GM18499 (cell line): ENCODE measurements around the gene FREM1.

ENCODE experiments used
- ATAC-seq: cut with Tn5 transposase; IDR thresholded peaks from one replicate; pipeline ENCODE4 v1.9.1; 2021; ENCODE audit warnings: moderate number of reproducible peaks; ENCODE audit not compliant: insufficient read depth, unreplicated experiment

FREM1 gene

DNA sequence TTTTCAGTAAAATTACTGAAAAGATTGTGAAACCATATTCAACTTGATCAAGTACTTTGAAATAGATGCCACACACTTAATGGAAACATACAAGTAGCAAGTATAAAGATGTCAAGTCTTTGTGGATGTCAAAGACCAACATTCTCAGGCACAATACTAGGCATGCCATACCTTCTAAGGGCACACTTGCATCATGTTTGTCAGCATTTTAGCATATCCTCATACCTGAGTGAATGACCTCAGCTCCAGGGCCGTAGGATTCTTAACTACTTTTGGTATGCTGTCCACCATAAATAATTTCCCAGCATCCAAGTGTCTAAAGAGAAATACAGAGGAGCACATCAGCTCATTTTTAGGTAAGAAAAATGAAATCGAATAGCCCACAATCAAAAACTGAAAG lies 86.4 kb downstream of the FREM1 start:
- no peak for ATAC-seq

DNA sequence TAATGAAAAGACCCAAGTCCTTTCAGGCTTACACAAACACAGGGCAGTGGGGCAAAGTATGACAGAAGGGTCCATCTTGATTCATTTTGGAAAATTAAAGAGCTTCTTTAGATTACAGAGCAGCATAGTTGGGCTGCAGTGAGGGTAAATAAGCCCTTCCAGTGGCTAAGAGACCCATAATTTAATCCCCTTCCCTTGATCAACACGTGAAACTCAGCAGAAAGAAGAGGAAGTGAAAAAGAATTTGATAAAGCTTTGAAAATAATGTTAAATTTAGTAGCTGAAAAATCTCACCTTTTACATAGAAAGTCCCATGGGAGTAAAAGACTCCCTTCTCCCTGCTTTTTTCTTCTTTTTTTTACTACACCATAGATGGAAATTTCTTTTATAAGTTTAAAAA lies 87.6 kb downstream of the FREM1 start:
- no peak for ATAC-seq

DNA sequence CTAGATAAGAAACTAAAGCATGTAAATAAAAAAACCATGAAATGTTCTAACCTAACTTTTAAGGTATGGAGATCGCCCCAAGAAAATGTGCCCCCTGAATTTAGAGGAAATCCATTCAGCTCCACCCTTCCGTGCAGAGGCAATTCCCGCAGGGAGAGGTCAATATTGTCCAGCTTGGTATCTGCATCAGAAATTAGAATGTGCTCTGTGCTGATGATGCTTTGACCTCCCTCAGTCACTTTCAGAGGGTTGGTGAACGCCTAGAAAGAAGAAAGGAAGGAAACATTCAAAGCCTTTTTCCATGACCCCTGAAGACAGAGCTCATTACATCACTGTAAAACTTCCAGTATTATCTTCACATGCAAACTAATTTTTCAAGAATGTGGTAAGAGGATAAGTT lies 91.0 kb downstream of the FREM1 start:
- no peak for ATAC-seq

DNA sequence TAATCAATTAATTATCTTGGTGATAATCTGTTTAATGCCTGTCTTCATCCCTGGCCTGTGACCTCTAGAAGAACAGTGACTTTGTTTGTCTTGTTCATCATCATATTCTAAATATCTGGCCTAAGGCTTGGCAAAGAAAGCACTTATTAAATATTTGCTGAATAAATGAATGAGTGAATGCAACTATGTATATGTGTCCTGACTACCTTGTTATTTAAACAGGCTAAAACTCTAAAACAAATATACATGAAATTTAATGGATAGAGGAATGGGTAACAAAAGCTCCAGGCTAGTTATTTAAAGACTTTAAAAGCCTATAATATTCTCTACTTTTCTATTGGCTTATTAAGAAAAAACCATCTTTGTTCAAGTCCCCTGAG lies 96.0 kb downstream of the FREM1 start:
- no peak for ATAC-seq

DNA sequence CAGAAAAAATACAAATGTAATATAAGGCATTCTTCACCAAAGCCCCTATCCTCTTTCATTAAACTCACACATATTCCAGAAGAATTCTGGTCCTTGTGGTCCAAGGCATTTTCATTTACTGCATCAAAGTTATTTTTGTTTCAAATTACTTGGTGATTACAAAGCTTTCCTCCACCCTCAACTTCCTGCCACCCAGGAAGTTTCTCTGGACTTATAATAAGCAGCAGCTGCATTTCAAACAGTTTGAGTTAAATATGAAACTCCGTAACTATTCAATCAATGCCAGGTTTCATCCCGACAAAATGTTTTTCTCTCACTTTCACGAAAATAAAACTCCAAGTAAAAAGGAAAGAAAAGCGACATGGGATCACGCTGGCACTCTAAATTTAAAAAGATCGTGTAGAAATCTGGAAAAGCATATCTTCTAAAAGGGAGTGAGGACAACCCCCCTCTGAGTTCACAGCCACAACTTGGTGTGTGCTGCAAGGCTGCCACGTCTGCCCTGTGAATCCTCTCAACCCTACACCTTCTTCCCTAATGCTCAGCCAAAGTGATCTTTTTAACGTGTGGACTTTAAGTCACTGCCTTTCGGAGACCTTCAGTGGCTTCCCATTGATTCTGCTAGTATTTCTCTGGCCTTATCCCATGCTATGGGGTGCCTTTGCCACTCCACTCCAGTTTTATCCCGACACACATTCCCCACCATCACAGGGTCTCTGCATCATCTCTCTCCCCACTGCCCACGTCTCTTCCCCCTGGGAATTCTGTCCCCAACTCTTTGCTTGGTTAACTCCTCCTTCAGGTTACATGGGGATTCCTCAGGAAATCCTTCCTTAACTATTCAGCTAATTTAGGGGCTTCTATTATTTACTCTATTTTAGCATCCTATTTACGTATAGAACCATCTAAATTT lies 96.6 kb downstream of the FREM1 start:
- ATAC-seq = no peak

DNA sequence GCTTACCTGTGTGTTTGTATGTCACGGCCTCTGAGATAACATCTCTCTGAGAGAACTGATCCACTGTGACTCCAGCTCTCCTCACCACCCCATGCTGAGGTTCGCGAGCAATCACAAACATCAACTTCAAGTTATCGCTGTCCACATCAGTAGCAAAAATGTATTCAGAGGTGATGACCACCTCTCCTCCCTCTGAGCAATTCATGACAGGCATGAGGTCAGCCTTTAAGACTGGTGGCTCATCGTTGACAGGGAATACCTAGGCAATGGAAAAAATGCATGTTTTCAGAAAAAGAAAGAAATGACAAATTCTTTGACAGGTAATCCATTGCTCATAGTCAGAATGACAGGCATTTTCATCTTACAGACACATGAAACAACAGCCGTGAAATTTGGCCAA lies 97.4 kb downstream of the FREM1 start:
- no peak for ATAC-seq

DNA sequence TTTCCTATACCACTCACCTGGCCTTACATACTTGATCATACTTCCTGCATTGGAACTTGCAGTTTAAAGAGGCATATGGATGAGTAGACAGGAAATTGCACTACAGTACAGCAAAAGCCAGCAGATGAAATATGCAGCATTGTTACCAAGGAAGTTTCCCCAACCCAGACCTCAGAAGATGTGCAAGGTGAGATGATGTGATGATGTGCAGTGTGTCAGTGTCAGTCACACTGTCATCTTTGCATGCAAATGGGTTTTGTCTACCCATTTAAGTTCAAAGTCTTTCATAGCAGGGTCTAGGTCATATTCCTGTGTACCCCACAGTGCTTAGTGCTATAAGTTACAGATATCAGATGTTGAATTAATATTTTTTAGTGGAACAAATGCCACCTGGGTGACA lies 98.4 kb downstream of the FREM1 start:
- no peak for ATAC-seq

DNA sequence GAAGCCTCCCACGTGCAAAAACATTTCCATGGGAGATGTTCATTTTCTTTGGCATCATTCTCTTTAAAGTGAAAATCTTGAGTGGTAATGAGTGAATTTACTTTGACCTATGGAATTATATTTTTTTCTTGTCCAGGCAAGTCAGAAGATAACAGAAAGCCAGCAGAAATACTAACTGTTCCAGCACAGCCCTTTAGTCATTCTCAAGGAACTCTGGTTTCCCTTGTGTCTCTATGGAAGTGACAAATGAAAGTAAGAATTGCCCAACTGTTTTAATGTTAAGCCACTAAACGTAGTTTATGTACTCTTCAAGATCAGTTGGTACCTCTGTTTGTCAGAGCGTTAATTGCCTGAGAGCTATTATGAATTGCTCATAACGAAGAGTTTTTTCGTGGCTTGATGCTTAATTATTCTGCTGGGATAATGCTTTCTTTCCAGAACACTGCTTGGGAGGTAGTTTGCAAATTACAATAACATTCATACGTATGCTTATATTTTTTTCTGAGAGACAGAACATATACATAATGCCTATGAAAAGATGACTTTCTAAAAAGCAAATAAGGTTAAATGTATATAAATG lies 103.2 kb downstream of the FREM1 start:
- ATAC-seq = no peak

DNA sequence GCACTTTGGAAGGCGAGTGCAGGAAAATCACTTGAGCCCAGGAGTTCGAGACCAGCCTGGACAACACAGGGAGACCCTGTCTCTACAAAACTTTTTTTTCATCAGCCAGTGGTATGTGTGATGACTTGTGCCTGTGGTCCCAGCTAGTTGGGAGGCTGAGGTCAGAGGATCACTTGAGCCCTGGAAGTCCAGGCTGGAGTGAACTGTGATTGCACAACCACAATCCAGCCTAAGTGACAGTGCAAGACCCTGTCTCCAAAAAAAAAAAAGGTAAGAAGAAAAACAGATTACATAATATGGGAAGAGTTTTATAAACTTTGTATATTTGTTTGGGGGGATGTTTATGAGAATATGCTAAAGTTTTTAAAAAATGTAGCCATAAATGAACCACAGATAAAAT lies 111.2 kb downstream of the FREM1 start:
- no peak for ATAC-seq

DNA sequence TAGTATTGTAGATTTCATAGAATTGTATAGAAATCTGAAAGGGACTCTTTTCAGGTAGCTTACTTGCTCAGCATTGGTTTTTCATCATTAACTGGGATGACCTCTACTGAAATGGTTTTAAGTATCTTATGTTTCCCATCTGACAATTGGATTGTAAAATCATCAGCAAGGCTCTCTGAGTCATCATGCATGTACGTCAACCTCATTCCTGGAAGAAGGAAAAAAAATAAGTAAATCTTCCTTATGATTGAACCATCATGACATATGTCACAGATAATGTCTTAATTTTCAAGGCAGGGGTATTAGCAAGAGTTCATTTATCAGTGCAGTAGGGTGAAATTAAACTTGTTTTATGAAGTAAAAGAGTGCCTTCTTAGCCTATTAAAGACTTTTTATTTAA lies 112.8 kb downstream of the FREM1 start:
- ATAC-seq = no peak

DNA sequence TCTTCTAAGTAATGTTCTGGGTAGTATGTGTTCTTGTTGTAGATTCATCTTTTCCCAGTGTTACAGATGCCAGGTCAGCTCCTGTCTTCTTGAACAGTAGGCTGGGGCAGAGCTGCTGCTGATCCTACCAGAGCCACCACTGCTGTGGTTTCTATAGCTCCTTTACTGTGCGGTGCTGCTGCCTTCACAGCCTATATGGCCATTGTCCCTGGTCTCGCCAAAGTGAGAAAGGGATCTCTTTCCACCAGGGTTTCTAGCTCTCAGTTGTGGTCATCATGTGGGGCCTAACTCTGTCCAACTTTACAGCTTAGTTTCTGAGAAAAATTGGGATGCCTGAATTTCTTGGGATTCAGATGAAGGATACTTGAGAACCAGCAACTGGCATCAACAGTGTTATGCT lies 116.8 kb downstream of the FREM1 start:
- ATAC-seq = no peak

DNA sequence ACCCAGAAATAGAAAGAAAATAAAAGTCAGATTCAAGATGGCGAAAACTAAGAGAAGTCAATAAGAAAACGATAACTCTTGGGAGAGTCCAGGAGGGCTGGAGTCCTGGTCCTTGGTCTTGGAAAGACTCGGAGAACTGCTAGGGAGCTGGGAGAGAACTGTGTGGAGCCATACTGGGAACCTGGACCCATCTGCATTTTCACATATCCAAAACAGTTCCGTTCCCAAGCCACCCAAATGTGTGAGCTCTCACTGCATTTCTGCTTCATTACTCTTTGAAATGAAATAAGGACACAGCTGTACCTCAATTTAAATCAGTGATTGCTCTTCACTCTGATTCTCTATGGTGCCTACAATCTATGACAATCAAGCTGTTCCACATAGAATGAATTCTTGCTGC lies 119.6 kb downstream of the FREM1 start:
- ATAC-seq = no peak

DNA sequence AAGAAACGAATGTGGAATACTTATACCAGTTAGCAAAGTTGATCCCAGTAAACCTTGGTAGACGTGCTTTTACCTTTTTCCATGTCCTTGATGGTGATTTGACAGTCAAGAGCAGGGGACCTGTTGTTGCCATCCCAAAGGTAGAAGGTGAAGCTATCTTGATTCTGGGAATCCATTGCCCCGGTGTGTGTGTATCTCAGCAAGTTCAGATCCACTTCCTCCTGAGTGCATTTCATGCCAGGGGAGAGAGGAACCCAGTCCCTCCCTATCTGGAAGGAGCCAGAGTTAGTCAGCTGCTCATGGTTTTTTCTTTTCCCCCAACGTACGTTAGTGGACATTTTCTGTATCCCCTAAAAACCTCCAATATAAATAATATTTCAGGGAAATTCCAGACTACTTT lies 121.4 kb downstream of the FREM1 start:
- ATAC-seq = no peak

DNA sequence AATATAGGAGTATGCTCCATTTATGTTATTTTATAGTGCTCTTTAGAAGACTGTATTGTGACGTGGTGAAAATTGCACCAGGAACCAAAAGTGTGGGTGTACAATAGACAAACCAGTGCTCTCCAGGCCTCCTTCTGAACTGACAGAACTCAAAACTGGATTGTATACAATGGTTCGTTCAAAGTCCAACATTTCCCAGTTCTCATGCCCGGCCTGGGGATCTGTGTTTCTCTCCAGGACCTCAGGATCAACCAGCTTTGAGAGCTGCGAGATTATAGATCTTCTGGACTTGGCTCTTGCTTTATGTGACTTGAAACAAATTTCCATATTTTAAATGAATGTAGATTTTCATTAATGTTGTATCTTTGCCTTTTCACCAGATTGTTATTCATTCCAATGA lies 126.9 kb downstream of the FREM1 start:
- ATAC-seq = no peak

DNA sequence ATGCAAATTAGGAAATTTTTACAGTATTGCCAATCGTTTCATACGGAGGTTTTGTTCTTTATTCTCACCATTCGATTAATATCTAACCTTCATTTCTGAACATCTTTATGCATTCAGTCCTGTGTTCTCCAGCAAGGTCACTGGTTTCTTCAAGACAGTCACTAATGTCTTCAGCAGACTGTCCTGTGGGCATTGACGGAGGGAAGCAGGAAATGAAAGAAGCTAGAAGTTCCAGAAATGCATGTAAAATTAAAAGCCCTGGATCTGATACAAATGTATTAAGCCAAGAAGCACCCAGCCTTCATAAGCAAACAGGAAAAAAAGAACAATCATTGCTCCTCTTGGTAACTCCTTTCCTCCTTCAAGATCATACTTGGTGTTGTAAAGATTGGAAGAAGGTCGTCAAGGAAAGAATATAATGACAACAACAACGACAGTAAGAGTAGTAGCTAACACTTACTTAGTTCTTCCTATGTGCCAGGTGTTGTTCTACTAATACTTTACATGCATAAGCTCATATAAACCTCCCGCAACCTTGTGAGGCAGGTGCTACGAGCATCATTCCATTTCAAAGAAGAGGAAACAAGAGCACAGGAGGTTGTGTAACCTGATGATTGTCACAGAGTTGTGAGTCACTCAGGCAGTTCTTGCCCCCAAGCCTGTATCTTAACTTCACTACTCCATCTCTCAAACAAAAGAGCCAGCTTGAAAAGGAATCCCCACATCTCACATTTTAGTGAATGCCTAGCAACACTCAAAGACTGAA lies 127.8 kb downstream of the FREM1 start:
- ATAC-seq = no peak

DNA sequence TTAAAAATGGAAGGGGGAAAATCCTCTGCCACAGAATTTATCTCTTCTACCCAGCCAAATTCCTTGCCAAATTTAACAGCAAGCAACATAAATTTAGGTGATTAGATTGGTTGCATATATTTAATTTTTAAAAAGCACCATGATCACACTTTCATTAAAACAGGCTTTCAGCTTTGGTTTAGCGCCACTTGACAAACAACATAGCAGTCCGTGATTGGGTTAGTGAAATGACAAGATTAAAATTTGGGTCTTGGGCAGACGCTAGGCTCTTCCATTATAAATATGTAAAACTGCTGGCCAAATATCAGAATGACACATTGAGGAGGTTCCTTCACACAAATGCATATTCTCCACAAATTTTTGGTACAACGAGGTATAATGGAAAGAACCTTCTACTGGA lies 129.5 kb downstream of the FREM1 start:
- ATAC-seq = no peak

DNA sequence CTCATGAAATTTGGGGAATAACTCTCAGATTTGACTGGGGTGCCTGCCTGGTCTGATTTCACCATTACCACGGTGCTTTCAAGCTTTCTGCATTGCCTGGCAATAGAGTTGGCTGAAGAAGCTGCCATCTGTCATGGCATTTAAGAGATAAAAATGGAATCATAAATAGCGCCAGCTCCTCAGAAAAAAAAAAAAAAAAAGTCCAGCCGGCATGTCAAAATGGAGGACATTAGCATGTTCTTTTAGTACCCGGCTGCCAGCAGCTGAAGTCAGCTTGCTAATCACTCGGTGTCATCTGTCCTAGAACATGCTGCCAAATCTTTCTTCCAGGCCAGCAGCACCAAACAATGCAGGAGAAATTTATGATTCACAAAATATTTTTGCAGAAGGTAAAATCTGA lies 130.0 kb downstream of the FREM1 start:
- ATAC-seq = no peak

DNA sequence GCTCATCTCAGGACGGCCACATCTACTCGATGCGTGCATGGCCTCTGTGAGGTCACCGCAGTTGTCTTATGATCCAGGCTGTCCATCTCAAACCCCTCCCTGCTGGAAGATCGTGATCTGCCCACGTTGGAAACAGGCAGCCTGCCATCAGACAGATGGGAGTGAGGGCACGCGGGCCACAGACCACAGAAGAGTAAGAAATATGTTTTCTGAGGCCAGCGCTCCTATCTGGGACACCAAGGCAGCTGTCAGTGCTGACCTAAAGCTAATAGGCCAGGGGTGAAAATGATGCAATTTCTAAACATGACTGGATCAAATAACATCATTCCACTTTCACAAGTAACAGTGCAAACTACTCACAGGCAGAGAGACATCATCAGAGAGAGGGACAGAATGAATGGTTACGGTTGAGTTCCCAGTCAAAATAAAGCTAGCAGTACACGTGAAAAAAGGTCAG lies 130.6 kb downstream of the FREM1 start:
- no peak for ATAC-seq

DNA sequence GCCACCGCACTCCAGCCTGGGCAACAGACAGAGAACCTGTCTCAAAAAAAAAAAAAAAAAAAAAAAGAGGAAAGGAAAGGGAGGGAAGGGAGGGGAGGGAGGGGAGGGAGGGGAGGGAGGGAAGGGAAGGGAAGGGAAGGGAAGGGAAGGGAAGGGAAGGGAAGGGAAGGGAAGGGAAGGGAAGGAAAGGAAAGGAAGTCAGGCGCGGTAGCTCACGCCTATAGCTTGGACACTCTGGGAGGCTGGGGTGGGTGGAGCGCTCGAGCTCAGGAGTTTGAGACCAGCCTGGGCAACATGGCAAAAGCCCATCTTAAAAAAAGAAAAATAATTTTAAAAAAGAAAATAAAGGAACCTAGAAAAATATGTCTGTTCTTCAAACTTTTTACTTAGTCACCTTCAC lies 131.7 kb downstream of the FREM1 start:
- ATAC-seq = no peak

DNA sequence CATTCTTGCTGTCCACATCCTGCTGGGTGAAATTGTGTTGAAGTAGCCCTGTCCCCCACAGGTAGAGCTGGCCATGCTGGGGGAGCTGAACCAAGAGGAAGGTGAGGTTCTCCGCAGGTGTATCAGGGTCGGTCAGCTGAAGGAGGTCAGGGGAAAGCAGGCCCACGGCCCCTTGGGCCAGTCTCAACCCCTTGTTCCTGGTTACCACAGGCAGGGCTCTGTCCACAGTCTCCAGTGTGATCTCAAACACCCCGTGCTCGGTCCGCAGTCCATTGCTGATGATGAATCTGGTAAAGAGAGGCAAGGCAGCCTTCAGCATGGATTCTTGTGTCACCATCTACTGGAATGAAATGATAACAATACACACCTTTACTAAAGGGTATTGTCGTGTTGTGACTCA lies 134.3 kb downstream of the FREM1 start:
- ATAC-seq = no peak

DNA sequence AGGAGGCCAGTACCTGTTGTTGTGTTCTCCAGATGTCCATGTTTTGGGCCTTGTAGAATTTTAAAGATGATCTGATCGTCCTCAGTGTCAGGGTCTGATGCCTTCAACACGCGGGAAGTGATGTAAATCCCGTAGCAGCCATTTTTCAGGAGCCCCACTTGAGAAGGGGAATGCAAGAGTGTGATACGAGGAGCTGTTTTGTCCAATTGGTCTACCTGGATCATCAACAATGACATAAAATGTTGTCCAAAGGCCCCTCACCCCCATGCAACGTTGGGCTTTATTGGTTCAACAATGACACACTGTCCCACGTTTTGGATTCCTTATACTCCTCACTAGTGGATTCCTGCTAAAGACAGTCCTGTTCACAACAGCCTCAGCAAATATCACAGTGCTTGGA lies 139.6 kb downstream of the FREM1 start:
- ATAC-seq = no peak
